K562 (cell line): Measurements from ENCODE around the gene DOK3. TPM values are rescaled to one million over a fixed set of nuclear protein-coding genes. Genes with fewer than 3 reads are reported as not detected.
A peak's percentile ranks its signal among the peaks of the same experiment; 100 is the strongest.

ENCODE experiments used
- ARNT ChIP-seq, 2 experiments: fragments of 450-650 bp; IDR thresholded peaks; 2 replicates each; pipeline ENCODE4 v1.6.1; 2016; ENCODE audit warnings: mild to moderate bottlenecking in 1 of 2
- ATF6 ChIP-seq: sonication (generic); formaldehyde crosslinking; IDR thresholded peaks from 2 replicates; pipeline ENCODE4 v1.4.0; 2020; ENCODE audit warnings: mild to moderate bottlenecking, missing genetic modification reagents
- CBX8 ChIP-seq: fragments of 200-600 bp; sonication (generic); IDR thresholded peaks from 2 replicates; pipeline ENCODE4 v1.6.1; 2012; ENCODE audit warnings: borderline replicate concordance, mixed run types, low read depth, mild to moderate bottlenecking, moderate library complexity, mixed read lengths, low read length, control low read depth, inconsistent platforms; ENCODE audit not compliant: poor library complexity, severe bottlenecking; ENCODE audit errors: extremely low read depth
- DIDO1 ChIP-seq: fragments of 450-650 bp; IDR thresholded peaks from 2 replicates; pipeline ENCODE4 v1.6.1; 2016; ENCODE audit warnings: low read depth, missing biosample characterization, missing genetic modification characterization
- DNMT1 ChIP-seq: fragments of 450-650 bp; IDR thresholded peaks from 2 replicates; pipeline ENCODE4 v1.6.1; 2016; ENCODE audit warnings: antibody characterized with exemption, mild to moderate bottlenecking
- ELF4 ChIP-seq: fragments of 450-650 bp; formaldehyde crosslinking; IDR thresholded peaks from 2 replicates; pipeline ENCODE4 v1.4.0; 2022; ENCODE audit warnings: missing genetic modification characterization
- HBP1 ChIP-seq: fragments of 450-650 bp; formaldehyde crosslinking; IDR thresholded peaks from 2 replicates; pipeline ENCODE4 v1.4.0; 2022; ENCODE audit warnings: missing genetic modification characterization
- HDAC8 ChIP-seq: fragments of 450-650 bp; IDR thresholded peaks from 2 replicates; pipeline ENCODE4 v1.6.1; 2016; ENCODE audit warnings: mild to moderate bottlenecking, missing genetic modification characterization, moderate library complexity, missing compliant biosample characterization
- MTA1 ChIP-seq: fragments of 450-650 bp; IDR thresholded peaks from 2 replicates; pipeline ENCODE4 v1.6.1; 2017; ENCODE audit warnings: borderline replicate concordance
- POLR2G ChIP-seq: fragments of 200-400 bp; formaldehyde crosslinking; IDR thresholded peaks from 2 replicates; pipeline ENCODE4 v1.6.1; 2017; ENCODE audit warnings: low read depth, mild to moderate bottlenecking, antibody characterized with exemption, low read length, moderate library complexity
- STAT5A ChIP-seq: IDR thresholded peaks from 2 replicates; pipeline ENCODE4 v1.6.1; 2012; ENCODE audit warnings: low read length, inconsistent platforms, borderline replicate concordance
- ZFPM2 ChIP-seq: fragments of 250-450 bp; sonication (Bioruptor Pico); IDR thresholded peaks from 2 replicates; pipeline ENCODE4 v1.5.1; 2022; ENCODE audit warnings: mild to moderate bottlenecking
- ZNF212 ChIP-seq: fragments of 450-650 bp; formaldehyde crosslinking; IDR thresholded peaks from 2 replicates; pipeline ENCODE4 v1.4.0; 2020; ENCODE audit warnings: mild to moderate bottlenecking
- ZNF384 ChIP-seq: IDR thresholded peaks from 2 replicates; pipeline ENCODE4 v1.6.1; 2012; ENCODE audit warnings: low read depth, low read length, improper control_type of control experiment
- ZNF395 ChIP-seq: fragments of 200-800 bp; sonication (Bioruptor generic); IDR thresholded peaks from 2 replicates; pipeline ENCODE4 v1.6.1; 2017; ENCODE audit warnings: missing genetic modification characterization, missing compliant biosample characterization
- polyA plus RNA-seq, 8 experiments: library from polyadenylated mRNA; depleted of rRNA in 4 of 8; stranded (reverse) in 5 of 8; unstranded in 3 of 8; fragments of >200 nt; fragmentation: Nextera tagmentation in 2 of 8; fragmentation: Illumina TruSeq in 1 of 8; extraction: Ambion mirVana in 2 of 8; extraction: Trizol in 1 of 8; gene quantifications; 2 replicates each; pipeline versions ENCODE4 v1.2.1 to v1.2.3, GENCODE V29; 2011 to 2014; ENCODE audit warnings: inconsistent platforms in 1 of 8, missing spikeins in 1 of 8
- total RNA-seq, 7 experiments: library from RNA; depleted of rRNA in 6 of 7; stranded (reverse); fragments of >200 nt in 6 of 7; fragmentation: Illumina TruSeq in 2 of 7; extraction: Trizol in 2 of 7; gene quantifications; 2 replicates each; pipeline versions ENCODE4 v1.2.1 to v1.2.3, GENCODE V29; 2011 to 2021; ENCODE audit warnings: low replicate concordance in 1 of 7
- TF ChIP-seq, protein P1 (sequence below): fragments of 450-650 bp; IDR thresholded peaks from 2 replicates; pipeline ENCODE4 v1.6.1; 2016

DOK3 gene
- total and polyA plus RNA-seq, 9 of the 15 experiments (the other 6 are each of a cell fraction or from before 2014, with no cell fraction given), result 1.3 to 23.0 (median 8.0) TPM

- TF ChIP-seq ATF6 (CRISPR knock-in tag), result no peak
- peak; percentile 67 for TF ChIP-seq POLR2G
- TF ChIP-seq ELF4 (CRISPR knock-in tag), result no peak
- TF ChIP-seq ARNT (IDR thresholded peaks at IDR 0.05), result no peak
- TF ChIP-seq CBX8, result no peak
- TF ChIP-seq ZNF384, result no peak
- TF ChIP-seq DNMT1, result no peak
- TF ChIP-seq ZNF395 (CRISPR knock-in tag), result 0 out of 2 replicates have a peak, but pooled peaks have one; percentile 12
- TF ChIP-seq ZFPM2 (CRISPR knock-in tag), result no peak
- TF ChIP-seq HBP1 (CRISPR knock-in tag), result no peak
- no peak for TF ChIP-seq STAT5A
- TF ChIP-seq MTA1, result no peak
- no peak for TF ChIP-seq ZNF212 (CRISPR knock-in tag)
- no peak for TF ChIP-seq DIDO1 (tag)
- TF ChIP-seq, protein P1, sequence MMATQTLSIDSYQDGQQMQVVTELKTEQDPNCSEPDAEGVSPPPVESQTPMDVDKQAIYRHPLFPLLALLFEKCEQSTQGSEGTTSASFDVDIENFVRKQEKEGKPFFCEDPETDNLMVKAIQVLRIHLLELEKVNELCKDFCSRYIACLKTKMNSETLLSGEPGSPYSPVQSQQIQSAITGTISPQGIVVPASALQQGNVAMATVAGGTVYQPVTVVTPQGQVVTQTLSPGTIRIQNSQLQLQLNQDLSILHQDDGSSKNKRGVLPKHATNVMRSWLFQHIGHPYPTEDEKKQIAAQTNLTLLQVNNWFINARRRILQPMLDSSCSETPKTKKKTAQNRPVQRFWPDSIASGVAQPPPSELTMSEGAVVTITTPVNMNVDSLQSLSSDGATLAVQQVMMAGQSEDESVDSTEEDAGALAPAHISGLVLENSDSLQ, result peak; percentile 33; the same call in 1 of the 2 replicates
- TF ChIP-seq HDAC8, result no peak
These were observed at the start of gene DOK3 (continued) for GRCh38 chr5:177509381-177509951.
